COR-L47 (cell line): Measurements from ENCODE around the gene IFFO2.

ENCODE experiments used
- DNase-seq: peaks from one replicate; lab custom pipeline; 2025; lab: John Stamatoyannopoulos, UW

Gene IFFO2

DNA sequence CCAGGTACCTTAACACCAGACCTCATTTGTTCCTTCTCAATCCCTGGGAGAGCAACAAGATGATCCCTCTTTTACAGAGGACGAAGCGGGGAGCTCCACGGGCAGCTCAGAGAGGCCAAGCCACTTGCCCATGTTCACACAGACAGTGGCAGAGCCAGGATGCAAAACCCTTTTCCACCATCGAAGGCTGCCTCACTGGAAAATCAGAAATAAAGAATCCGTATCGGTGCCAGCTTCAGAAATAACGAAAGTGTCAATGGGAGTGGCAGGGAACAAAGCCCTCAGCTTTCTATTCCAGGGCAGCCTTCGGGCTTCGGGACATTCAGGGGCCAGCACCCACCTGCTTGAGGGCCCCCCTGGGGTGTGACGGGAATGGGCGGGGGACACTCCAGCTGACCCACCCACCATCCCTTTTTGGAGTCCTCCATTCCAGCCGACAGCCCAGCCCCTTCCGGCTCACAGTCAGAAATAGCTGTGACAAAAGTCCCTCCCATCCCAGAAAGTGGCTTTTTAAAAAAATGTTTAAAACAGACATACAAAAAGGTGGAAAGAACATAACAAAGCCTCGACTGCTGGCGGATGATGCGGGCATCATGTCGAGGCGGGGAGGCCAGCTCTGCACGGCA is 6.0 kb downstream of the IFFO2 start:
- DNase-seq: no peak

DNA sequence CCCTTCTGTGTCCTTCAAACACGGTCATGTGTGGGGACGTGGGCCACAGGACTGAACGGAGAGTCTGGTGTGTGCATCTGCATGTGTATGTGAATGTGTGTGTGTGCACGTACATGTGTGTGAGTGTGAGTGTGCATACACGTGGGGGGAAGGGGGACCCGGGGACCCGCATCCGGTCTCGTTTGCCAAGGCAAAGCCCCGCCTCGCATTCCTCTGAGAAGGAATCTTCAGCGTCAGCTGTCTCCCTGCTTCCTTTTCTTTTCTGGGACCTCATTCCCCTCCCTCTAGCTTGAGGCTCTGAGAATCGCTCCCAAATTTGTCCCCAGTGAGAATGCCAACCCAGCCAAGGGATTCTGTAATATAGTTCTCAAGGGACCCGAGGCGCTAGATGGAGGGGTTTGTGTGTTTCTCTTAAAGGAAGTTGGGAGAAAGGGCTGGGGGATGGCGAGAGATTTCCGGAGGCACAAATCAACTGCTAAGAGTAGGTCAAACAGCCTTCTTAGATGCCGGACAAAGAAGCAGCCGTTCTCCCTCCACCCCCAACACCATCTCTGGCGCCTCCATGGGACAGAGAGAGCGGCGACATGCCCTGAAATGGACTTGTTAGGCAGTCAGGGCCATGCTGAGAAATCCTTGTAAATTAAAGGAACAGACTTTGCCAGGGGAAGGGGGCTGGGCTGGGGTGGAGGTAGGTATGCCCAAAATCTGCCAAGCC is 6.6 kb downstream of the IFFO2 start:
- no peak for DNase-seq

DNA sequence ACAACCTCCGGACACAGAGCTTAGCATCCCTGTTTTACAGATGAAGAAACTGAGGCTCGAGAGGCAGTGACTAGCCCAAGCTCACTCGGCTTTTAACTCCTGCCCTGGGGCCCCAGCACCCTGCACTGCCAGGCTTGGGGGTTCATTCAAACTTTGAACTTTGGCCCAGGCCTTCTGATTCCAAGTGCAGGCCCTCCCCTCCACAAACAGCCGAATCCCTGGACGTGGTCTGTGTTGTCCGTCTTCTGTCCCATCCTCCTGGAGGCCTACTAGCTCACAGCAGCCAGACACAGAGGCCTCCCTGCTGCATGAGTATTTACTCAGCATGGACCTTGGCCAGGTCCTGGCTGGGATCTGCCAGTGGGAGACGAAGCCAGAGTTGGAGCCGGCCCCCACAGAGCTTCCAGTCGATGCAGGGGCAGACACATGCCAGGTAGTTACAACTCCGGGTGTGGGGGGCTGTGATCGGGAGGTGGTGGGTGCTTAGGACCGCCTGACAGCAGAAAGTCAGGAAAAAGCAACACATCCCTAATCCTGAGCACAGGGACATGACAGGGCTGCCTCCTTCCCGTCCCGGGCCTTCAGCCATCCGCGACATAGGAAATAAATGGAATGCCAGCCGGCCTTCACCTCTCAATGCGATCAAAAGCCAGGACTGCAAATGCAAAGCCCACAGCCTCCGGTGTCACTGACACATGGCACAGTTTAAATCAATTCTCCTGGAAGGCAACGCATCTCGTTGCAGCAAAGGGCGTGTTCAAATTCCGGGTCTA is 7.4 kb downstream of the IFFO2 start:
- no peak for DNase-seq

DNA sequence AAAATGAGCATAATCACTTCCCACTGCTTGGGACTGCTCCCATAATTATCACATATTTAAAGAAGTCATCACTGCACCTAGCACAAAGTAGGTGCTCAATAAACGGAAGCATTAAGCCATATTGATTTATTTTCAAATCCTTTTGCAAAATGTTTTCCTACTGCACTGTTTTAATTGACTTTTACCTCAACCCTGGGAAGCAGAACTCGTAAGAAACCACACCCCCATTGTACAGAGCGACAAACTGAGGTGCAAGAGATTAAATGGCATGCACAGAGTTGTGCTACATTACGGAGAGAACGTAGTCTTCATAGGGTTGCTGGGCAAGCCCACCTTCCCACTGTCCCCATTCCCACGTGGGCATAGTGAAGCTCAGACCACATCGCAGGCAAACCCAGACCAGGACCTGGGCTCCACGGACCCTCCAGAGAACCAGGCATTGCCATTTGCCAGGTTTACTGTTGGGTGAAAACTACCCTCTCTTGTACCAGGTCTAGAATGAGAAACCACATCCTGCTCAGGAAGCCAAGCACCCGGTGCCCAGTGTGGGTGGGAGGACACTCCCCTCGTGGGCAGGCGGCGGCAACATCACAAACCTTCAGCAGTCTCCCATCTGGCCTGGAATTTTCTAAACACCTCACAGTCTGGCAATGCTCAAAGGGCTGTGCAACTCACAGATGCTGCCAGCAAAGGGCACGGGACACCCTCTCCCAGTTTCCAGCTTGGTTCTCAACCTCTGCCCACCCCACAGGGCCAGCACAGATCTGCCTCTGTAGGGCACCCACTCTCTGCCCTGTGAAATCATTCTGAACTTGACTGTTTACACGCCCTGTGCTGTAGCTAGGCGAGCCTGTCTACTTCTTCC is 8.2 kb downstream of the IFFO2 start:
- DNase-seq: no peak

DNA sequence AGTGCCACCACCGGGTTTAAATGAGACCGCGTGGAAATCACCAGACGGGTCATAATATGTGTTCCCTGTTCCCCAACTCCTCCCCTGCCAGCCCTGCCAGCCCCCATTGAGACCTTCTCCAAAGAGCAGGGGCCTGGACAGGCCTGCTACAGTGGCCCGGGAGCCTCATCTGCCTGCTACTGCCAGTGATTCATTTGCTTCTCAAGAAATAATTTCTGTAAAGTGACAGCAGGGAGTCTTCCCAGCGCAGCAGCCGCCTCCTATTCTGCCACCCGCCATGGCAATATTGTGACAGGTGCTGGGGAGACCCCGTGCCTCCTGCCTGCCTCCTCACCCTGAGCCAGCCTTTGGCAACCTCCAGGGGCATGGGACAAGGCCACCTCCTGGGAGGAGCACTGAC is 8.9 kb downstream of the IFFO2 start:
- no peak for DNase-seq

DNA sequence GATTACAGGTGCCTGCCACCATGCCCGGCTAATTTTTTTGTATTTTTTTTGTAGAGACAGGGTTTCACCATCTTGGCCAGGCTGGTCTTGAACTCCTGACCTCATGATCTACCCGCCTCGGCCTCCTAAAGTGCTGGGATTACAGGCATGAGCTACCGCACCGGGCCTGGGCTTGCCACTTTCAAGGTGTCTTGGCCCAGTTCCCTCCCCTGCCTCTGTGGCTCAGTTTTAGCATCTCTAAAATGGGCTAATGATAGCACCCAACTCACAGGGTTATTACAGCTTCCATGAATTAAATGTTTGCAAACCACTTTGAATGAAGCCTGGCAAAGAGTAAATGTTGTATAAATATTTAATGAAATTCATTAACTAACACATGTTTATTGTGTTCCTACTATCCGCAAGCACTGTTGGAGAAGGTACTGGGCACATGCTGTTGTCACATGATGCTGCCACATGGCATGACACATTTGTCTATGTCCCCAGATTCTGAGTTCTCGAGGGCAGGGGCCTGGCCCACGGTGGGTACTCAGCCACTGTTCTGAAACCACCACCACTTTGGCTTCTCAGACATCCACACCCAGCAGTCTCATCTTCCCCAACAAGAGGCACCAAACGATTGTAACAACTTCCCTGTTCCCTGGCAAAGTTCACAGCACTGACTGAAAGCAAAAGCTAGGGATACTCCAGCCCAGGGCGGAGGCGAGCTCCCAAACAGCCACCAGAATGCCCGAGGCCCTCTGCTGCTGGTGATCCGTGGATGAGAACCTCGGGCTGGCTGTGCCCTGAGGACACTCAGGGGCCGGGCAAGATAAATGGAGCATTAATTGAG is 9.7 kb downstream of the IFFO2 start:
- DNase-seq: no peak

DNA sequence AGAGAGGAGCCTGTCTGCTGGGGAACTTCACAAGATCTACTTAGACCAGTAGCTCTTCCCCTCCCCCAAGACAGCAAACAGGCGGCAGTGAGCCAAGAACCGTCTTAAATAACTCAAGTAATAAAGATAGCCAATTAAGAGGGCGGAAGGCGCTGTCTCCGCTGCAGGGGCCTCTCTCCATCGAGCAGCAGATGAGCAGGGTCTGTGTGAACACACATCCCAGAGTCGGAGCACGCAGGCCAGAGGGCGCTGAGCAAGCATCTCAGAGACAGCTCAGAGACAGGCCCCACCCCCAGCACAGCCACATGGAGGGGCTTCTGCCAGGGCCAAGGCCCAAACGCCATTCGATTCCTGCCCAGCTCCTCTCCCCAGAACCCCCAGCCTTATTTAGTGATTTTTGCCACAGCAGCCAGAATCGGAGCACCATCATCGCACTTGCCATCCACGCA is 11.1 kb downstream of the IFFO2 start:
- no peak for DNase-seq

DNA sequence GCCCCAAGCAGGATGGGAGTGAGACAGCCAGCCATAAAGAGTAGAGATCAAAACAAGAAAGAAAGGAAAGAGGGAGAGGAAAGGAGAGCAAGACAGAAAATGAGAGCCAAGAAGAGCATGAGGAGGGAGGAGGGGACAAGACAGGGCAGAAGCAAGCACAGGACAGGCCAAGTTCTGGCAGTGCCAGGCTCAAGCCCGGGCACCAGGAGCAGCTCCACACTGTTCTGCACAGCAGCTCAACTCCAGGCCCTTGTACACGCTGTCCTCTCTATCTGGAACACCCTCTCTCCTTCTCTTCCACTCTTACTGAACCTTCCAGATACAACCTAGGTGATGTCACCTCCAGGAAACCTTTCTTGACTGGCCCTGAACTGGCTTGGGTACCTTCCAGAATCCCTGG is 11.7 kb downstream of the IFFO2 start:
- DNase-seq: no peak

GRCh38 chr1:18943914-18944572 is 12.4 kb downstream of the IFFO2 start:
- DNase-seq: no peak

DNA sequence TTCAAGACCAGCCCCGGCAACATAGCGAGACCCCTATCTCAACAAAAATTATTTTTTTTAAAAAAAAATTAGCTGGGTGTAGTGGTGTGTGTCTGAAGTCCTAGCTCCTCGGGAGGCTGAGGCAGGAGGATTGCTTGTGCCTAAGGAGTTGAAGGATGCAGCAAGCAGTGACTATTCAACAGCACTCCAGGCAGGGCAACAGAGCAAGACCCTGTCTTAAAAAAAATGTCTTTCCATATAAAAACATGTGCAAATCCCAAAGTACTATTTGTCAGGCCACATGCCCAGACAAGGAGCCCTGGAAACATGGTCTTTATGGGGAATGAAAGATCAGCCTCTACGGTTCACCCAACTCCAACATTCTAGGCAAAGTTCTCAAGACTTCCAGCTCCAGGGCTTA is 13.3 kb downstream of the IFFO2 start:
- DNase-seq: no peak

DNA sequence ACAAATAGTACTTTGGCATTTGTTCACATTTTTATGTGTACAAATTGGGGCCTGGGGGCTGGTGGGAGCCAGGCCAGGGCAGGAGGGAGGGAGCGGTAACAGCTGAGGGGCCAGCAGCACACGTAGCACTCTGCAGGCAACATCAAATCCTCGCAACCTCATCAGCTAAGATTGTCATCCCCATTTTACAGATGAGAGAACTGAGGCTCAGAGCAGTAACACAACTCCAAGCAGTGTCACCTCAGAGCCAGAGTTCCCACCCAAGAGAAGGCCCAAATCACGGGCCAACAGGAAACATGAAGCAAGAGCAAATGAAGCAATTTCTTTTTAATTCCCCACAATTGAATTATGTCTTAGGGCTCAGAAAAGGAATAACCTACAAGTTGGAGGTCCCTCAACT is 14.1 kb downstream of the IFFO2 start:
- DNase-seq: no peak

DNA sequence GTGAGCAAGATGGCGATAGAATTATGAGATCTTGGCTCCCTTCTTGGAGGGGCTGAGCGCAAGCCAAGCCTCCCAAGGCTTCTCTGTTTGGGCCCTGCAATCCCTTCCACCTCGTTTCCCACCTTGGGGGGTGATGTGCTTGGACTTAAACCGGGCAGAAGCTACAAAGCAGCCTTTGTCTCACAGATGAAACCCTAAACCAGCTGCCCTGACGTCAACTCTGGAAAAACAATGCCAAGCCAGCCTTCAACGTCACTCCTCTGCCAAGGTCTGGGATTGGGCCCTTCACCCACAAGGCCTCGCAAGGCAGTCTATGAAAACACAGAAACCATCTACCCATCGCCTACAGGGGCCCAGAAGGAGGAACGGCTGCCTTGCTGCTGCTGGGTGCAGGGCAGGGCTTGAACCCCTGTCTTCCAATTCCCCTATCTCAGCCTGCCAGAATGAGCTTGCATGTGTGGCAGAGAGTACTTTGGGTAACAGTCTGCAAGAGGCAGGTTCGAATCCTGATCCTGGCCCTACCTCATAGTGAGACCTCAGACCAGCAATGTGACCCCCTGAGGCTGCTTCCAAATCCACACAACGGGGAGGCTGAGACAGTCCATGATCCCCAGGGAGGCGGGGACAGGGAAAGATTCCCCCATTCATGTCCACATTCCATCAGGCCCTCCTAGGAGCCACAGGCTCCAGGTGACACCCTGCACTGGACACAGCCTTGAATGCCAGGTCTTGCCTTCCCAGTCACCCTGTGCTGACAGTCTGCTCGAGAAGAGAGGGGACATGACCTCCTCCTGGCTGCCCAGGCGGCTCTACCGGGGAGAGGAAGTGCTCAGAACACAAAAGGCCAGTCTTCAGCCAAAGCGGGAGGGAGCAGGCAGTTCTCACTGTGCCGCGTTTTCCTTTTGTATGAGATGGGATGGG is 15.0 kb downstream of the IFFO2 start:
- no peak for DNase-seq

- DNase-seq: no peak
Observed at GRCh38 chr1:18940303-18941020, 16.0 kb downstream of the IFFO2 start.

DNA sequence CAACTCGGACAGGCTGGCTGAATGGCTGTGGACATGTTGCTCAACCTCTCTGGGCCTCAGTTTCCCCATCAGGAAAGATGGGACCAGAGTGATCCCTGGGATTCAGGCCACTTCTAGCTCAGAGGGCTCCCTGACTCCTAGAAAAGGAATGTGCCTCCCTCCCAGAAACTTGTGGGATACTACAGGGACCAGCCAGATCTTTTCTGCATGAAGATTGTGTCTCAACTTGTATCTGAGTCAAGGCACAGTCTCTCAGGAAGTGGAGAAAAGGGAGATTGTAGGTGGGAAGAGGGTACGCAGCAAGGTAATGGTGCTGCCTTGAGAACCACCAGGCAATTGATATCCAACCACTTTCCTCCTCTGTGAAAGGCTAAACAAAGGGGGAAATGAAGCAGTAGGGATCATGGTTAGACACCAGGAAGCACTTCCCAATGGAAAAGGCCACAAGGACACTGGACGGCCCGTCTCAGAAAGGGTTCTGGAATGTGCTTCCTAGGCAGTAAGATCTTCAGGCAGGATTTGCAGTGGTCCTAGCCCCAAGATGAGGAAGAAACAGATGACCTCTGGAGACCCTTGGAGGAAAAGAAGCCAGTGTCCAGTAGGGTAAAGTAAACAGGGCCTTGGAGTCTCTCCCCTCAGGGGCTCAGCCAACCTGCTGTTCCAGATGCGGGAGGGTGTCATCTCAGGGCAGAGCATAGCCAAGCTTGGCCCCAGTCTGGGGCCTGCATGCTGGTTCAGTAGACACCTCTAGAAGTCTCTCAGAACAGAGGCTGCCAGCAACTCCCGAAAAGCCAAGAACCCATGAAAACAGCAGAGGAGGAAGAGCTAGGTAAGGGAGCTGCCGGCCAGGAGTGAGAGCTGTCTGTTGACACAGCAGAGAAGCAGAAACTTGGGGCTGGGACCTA is 16.8 kb downstream of the IFFO2 start:
- DNase-seq: no peak

- no peak for DNase-seq
Observed at GRCh38 chr1:18938707-18939070, 17.8 kb downstream of the IFFO2 start.

DNA sequence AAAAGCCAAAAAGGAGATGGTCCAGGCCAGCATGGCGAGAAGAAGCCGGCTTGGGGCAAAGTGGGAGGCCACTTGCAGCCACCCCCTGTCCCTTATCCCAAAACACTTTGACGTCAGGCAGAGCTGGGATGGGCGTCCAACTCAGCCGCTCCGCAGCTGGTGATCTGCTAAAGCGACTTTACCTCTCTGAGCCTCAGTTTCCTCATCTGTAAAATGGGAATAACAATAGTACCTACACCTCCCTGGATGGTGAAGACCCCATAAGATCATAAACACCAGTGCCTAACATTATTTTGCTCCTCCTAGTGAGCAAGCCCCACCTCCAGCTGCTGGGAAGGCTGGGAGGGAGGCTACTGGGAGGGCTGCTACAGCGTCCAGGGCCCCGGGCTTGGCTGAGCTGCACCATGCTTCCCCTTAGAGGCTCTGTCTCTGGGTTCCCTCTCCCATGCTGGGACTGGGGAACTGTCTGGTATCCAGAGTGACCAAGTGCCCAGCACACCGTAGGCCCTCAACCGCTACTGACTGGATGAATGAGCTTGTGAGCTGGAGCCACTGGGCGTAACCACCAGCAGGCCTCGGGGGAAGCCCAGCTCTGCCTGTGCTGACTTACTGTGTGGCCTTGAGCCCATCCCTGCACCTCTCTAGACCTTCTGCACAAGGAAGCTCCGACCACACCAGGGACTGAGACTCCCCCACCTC is 18.3 kb downstream of the IFFO2 start:
- no peak for DNase-seq

DNA sequence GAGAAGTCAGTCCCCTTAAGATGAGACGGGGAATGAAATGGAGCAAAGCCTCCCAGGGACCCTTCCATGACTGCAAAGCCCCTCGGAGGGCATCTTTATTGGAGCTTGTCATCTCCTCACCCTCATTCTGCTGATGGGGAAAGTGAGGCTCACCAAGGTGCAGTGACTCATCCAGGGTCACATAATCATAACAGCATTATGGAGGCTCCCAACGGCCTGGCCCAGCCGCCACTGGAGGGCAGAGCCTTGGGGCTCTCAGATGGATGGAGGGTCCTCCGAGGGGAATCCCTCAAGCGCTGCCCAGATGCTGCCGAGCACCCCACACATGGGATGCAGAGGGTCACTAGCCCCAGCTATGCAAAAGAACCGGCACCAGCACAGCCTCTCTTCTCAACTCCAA is 18.9 kb downstream of the IFFO2 start:
- no peak for DNase-seq
